SK-N-SH (cell line): ENCODE measurements around the gene ARL11. TPM values are rescaled to one million over a fixed set of nuclear protein-coding genes. Genes with fewer than 3 reads are reported as not detected.

ENCODE experiments used
- CTCF ChIA-PET: fragments of 300-600, 350-600 bp; formaldehyde crosslinking; extraction: SDS; loops from one replicate; lab custom pipeline; 2021; lab: Yijun Ruan, JAX
- POLR2A ChIA-PET: fragments of 350-600 bp; sonication (Branson Sonifier 250); formaldehyde crosslinking; extraction: SDS; loops from one replicate; lab custom pipeline; 2020; ENCODE audit warnings: antibody characterized with exemption, inconsistent platforms; lab: Yijun Ruan, JAX
- DNase-seq: peaks from one replicate; pipeline ENCODE4 v3.0.0; 2012
- H2AFZ ChIP-seq: fragments of 200-600 bp; sonication (generic); 2 replicates; pipeline ENCODE4 v1.8.1; 2016; ENCODE audit warnings: antibody characterized with exemption, mild to moderate bottlenecking, low read depth
- H3F3A ChIP-seq: fragments of 200-600 bp; sonication (generic); replicated peaks from 2 replicates; pipeline ENCODE3; 2016; ENCODE audit warnings: antibody characterized with exemption, mild to moderate bottlenecking; ENCODE audit not compliant: insufficient read depth
- H3K27ac ChIP-seq, 2 experiments: fragments of 200-500 bp in 1 of 2; fragments of 200-600 bp in 1 of 2; sonication (Bioruptor generic) in 1 of 2; sonication (generic), shearing (Covaris generic) in 1 of 2; 2 replicates each; pipeline versions ENCODE4 v1.5.1 to v1.6.1; 2014 to 2016; ENCODE audit warnings: low read depth in 2 of 2, inconsistent platforms in 1 of 2, low read length in 1 of 2, mild to moderate bottlenecking in 1 of 2, mixed read lengths in 1 of 2
- H3K27me3 ChIP-seq: fragments of 200-600 bp; sonication (generic), shearing (Covaris generic); 2 replicates; pipeline ENCODE4 v1.6.1; 2016; ENCODE audit warnings: mixed run types; ENCODE audit not compliant: insufficient read depth
- H3K36me3 ChIP-seq, 2 experiments: fragments of 200-500 bp in 1 of 2; fragments of 200-600 bp in 1 of 2; sonication (Bioruptor generic) in 1 of 2; sonication (generic) in 1 of 2; replicated peaks in 1 of 2; 2 replicates each; pipeline versions ENCODE3 to v1.5.1; 2014 to 2016; ENCODE audit warnings: low read length in 1 of 2, mild to moderate bottlenecking in 1 of 2; ENCODE audit not compliant: insufficient read depth in 2 of 2, control insufficient read depth in 1 of 2
- H3K4me1 ChIP-seq, 2 experiments: fragments of 200-500 bp in 1 of 2; fragments of 200-600 bp in 1 of 2; sonication (Bioruptor generic) in 1 of 2; sonication (generic), shearing (Covaris generic) in 1 of 2; 2 replicates each; pipeline versions ENCODE4 v1.5.1 to v1.6.1; 2014 to 2016; ENCODE audit warnings: low read depth in 1 of 2, low read length in 1 of 2, mixed run types in 1 of 2; ENCODE audit not compliant: insufficient read depth in 2 of 2, control insufficient read depth in 1 of 2
- H3K4me2 ChIP-seq: fragments of 200-600 bp; sonication (generic), shearing (Covaris generic); 2 replicates; pipeline ENCODE4 v1.6.1; 2017; ENCODE audit warnings: mixed run types
- H3K4me3 ChIP-seq, 2 experiments: fragments of 200-500 bp in 1 of 2; fragments of 200-600 bp in 1 of 2; sonication (Bioruptor generic) in 1 of 2; sonication (generic), shearing (Covaris generic) in 1 of 2; 2 replicates each; pipeline versions ENCODE4 v1.5.1 to v1.8.1; 2014 to 2016; ENCODE audit warnings: low read depth in 2 of 2, inconsistent platforms in 1 of 2, low read length in 1 of 2, mild to moderate bottlenecking in 1 of 2, mixed read lengths in 1 of 2, moderate library complexity in 1 of 2
- H3K79me2 ChIP-seq: fragments of 200-600 bp; sonication (generic); 2 replicates; pipeline ENCODE4 v1.8.1; 2017; ENCODE audit warnings: mild to moderate bottlenecking; ENCODE audit not compliant: insufficient read depth
- H3K9ac ChIP-seq: fragments of 200-600 bp; sonication (generic); 2 replicates; pipeline ENCODE4 v1.6.1; 2017; ENCODE audit warnings: mixed run types
- H3K9me2 ChIP-seq: fragments of 200-600 bp; sonication (generic); 2 replicates; pipeline ENCODE4 v1.6.1; 2017; ENCODE audit warnings: mixed run types
- H3K9me3 ChIP-seq: fragments of 200-600 bp; sonication (generic); 2 replicates; pipeline ENCODE4 v1.6.1; 2017; ENCODE audit warnings: mixed run types, mild to moderate bottlenecking, moderate library complexity
- H4K20me1 ChIP-seq: fragments of 200-600 bp; sonication (generic); 2 replicates; pipeline ENCODE4 v1.6.1; 2017; ENCODE audit warnings: mild to moderate bottlenecking, mixed run types; ENCODE audit not compliant: insufficient read depth
- CTCF ChIP-seq: fragments of 200-600 bp; sonication (generic); IDR thresholded peaks from 2 replicates; pipeline ENCODE4 v1.6.1; 2017; ENCODE audit warnings: antibody characterized with exemption, mild to moderate bottlenecking, moderate library complexity
- ELF1 ChIP-seq: IDR thresholded peaks from 2 replicates; pipeline ENCODE4 v1.4.0; 2012
- EZH2phosphoT487 ChIP-seq: fragments of 200-600 bp; sonication (generic); IDR thresholded peaks from 2 replicates; pipeline ENCODE4 v1.6.1; 2017; ENCODE audit warnings: low read depth, mixed run types, mild to moderate bottlenecking, antibody characterized with exemption, moderate library complexity, borderline replicate concordance
- FOXM1 ChIP-seq: IDR thresholded peaks from 2 replicates; pipeline ENCODE4 v1.4.0; 2012; ENCODE audit warnings: low read depth, mild to moderate bottlenecking
- GABPA ChIP-seq: IDR thresholded peaks from 2 replicates; pipeline ENCODE4 v1.4.0; 2012; ENCODE audit warnings: low read depth, mild to moderate bottlenecking
- IRF3 ChIP-seq: fragments of 150-350 bp; IDR thresholded peaks from 2 replicates; pipeline ENCODE4 v1.6.1; 2016; ENCODE audit warnings: mild to moderate bottlenecking, low read depth, low read length
- JUND ChIP-seq: IDR thresholded peaks from 2 replicates; pipeline ENCODE4 v1.4.0; 2012
- MXI1 ChIP-seq: IDR thresholded peaks from 2 replicates; pipeline ENCODE4 v1.6.1; 2012; ENCODE audit warnings: mild to moderate bottlenecking, low read depth, low read length, improper control_type of control experiment
- NFIC ChIP-seq: IDR thresholded peaks from 2 replicates; pipeline ENCODE4 v1.4.0; 2012; ENCODE audit warnings: borderline replicate concordance
- NRF1 ChIP-seq: IDR thresholded peaks from 2 replicates; pipeline ENCODE4 v1.6.1; 2012; ENCODE audit warnings: low read depth, mild to moderate bottlenecking, low read length
- RAD21 ChIP-seq: IDR thresholded peaks from 2 replicates; pipeline ENCODE4 v1.6.1; 2012; ENCODE audit warnings: mild to moderate bottlenecking, low read length
- RCOR1 ChIP-seq: fragments of 150-350 bp; IDR thresholded peaks from 2 replicates; pipeline ENCODE4 v1.6.1; 2017; ENCODE audit warnings: antibody characterized with exemption, low read length
- RFX5 ChIP-seq: IDR thresholded peaks from 2 replicates; pipeline ENCODE4 v1.6.1; 2012; ENCODE audit warnings: mild to moderate bottlenecking, improper control_type of control experiment, low read length
- SIN3A ChIP-seq: IDR thresholded peaks from 2 replicates; pipeline ENCODE4 v1.6.1; 2012; ENCODE audit warnings: low read depth, mild to moderate bottlenecking, low read length, moderate library complexity, borderline replicate concordance
- YY1 ChIP-seq: IDR thresholded peaks from 2 replicates; pipeline ENCODE4 v1.4.0; 2012; ENCODE audit warnings: low read depth, mild to moderate bottlenecking
- ZBTB33 ChIP-seq: IDR thresholded peaks from 2 replicates; pipeline ENCODE4 v1.4.0; 2012; ENCODE audit warnings: low read depth, borderline replicate concordance
- polyA plus RNA-seq, 3 experiments: library from polyadenylated mRNA; depleted of rRNA; stranded (reverse); fragments of >200 nt; gene quantifications; 2 replicates each; pipeline ENCODE4 v1.2.3, GENCODE V29; 2012
- TF ChIP-seq, protein P1 (sequence below): IDR thresholded peaks from 2 replicates; pipeline ENCODE4 v1.6.1; 2012; ENCODE audit warnings: mild to moderate bottlenecking, low read depth, low read length, moderate library complexity
- TF ChIP-seq, protein P2 (sequence below): fragments of 150-350 bp; IDR thresholded peaks from 2 replicates; pipeline ENCODE4 v1.6.1; 2017; ENCODE audit warnings: antibody characterized with exemption, low read length, low read depth, borderline replicate concordance

Gene ARL11
- polyA plus RNA-seq, 1 of the 3 experiments (the other 2 are of a cell fraction), result not detected

DNA sequence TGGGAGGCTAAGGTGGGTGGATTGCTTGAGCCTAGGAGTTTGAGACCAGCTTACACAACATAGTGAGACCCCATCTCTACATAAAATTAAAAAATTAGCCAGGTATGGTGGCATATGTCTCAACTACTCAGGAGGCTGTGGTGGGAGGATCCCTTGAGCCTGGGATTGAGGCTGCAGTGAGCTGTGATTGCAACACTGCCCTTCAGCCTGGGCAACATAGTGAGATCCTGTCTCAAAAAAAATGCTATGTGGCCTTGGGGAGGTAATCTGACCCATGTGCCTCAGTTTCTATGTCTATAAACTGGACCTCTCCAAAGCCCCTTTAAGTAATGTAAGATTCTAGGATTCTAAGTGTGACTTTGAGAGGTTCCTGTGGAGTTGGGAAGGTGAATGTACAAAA lies 25.2 kb downstream of the ARL11 start:
- no peaks in the 10 kb centered on the region; a peak in 1 of 4 replicates for H3K4me1 ChIP-seq
- no peak overlapping the region for H3K4me2 ChIP-seq
- H4K20me1 ChIP-seq, result no peaks in the 10 kb centered on the region
- no peak for DNase-seq
- TF ChIP-seq SIN3A, result no peak
- TF ChIP-seq NFIC, result no peak
- no peak for TF ChIP-seq JUND
- TF ChIP-seq FOXM1, result no peak
- TF ChIP-seq GABPA, result no peak
- TF ChIP-seq IRF3, result no peak
- no peak for TF ChIP-seq RFX5
- no peak for TF ChIP-seq YY1
- TF ChIP-seq ELF1, result no peak
- no peak for TF ChIP-seq RAD21
- TF ChIP-seq, protein P1, sequence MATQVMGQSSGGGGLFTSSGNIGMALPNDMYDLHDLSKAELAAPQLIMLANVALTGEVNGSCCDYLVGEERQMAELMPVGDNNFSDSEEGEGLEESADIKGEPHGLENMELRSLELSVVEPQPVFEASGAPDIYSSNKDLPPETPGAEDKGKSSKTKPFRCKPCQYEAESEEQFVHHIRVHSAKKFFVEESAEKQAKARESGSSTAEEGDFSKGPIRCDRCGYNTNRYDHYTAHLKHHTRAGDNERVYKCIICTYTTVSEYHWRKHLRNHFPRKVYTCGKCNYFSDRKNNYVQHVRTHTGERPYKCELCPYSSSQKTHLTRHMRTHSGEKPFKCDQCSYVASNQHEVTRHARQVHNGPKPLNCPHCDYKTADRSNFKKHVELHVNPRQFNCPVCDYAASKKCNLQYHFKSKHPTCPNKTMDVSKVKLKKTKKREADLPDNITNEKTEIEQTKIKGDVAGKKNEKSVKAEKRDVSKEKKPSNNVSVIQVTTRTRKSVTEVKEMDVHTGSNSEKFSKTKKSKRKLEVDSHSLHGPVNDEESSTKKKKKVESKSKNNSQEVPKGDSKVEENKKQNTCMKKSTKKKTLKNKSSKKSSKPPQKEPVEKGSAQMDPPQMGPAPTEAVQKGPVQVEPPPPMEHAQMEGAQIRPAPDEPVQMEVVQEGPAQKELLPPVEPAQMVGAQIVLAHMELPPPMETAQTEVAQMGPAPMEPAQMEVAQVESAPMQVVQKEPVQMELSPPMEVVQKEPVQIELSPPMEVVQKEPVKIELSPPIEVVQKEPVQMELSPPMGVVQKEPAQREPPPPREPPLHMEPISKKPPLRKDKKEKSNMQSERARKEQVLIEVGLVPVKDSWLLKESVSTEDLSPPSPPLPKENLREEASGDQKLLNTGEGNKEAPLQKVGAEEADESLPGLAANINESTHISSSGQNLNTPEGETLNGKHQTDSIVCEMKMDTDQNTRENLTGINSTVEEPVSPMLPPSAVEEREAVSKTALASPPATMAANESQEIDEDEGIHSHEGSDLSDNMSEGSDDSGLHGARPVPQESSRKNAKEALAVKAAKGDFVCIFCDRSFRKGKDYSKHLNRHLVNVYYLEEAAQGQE, result no peak
- no peak for TF ChIP-seq RCOR1
- no peak for TF ChIP-seq MXI1
- no peak for TF ChIP-seq CTCF
- TF ChIP-seq, protein P2, sequence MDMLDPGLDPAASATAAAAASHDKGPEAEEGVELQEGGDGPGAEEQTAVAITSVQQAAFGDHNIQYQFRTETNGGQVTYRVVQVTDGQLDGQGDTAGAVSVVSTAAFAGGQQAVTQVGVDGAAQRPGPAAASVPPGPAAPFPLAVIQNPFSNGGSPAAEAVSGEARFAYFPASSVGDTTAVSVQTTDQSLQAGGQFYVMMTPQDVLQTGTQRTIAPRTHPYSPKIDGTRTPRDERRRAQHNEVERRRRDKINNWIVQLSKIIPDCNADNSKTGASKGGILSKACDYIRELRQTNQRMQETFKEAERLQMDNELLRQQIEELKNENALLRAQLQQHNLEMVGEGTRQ, result no peak
- no peak for TF ChIP-seq EZH2phosphoT487
- TF ChIP-seq NRF1, result no peak
- TF ChIP-seq ZBTB33, result no peak
- no peaks in the 10 kb centered on the region for H3K9me2 ChIP-seq
- no peaks in the 10 kb centered on the region for H3K79me2 ChIP-seq
- CTCF ChIA-PET, result interaction anchor here (0.7 kb wide), 1 partner anchor 700 kb away, joined by 3 read pairs; no protein-coding TSS in a partner anchor
- H3K27ac ChIP-seq, result no peak overlapping the region
- H2AFZ ChIP-seq, result no peak overlapping the region
- no peaks in the 10 kb centered on the region for H3K9me3 ChIP-seq
- H3K4me3 ChIP-seq, result no peak overlapping the region
- no peak overlapping the region for H3K9ac ChIP-seq
- H3K27me3 ChIP-seq, result no peaks in the 10 kb centered on the region
- H3F3A ChIP-seq, result peaks cover 7% of the 10 kb centered on the region
- peaks cover 0 to 3% of the 10 kb centered on the region in 2 experiments for H3K36me3 ChIP-seq
- POLR2A ChIA-PET, result no interaction called here
